B cell (primary cell): Measurements from ENCODE around the gene CTR9. TPM values are rescaled to one million over a fixed set of nuclear protein-coding genes. Genes with fewer than 3 reads are reported as not detected.

Source experiments
- ATAC-seq: fragments of 200-7000 bp; cut with Tn5 transposase; one replicate; pipeline ENCODE4 v1.10.0; 2021; ENCODE audit warnings: low read depth, mild to moderate bottlenecking, moderate number of reproducible peaks, moderate library complexity
- CTCF ChIA-PET: fragments of 350-600 bp; sonication (Branson Sonifier 250); formaldehyde crosslinking; loops from one replicate; lab custom pipeline; 2021; ENCODE audit warnings: antibody characterized with exemption, inconsistent platforms; lab: Charles Lee
- POLR2A ChIA-PET: fragments of 350-600 bp; sonication (Branson Sonifier 250); formaldehyde crosslinking; loops from one replicate; lab custom pipeline; 2021; ENCODE audit warnings: antibody characterized with exemption; lab: Charles Lee
- DNase-seq: peaks from one replicate; pipeline ENCODE4 v3.0.0; 2013
- H2AFZ ChIP-seq: 2 replicates; pipeline ENCODE4 v1.6.1; 2012; ENCODE audit warnings: mild to moderate bottlenecking, low read depth, low read length; ENCODE audit not compliant: insufficient read depth, poor library complexity, severe bottlenecking
- H3K27ac ChIP-seq, 2 donors: 1 replicate in 1 of 2; 2 replicates in 1 of 2; pipeline ENCODE4 v1.5.1; 2012 to 2013; ENCODE audit warnings: low read length in 2 of 2, mild to moderate bottlenecking in 2 of 2, moderate library complexity in 1 of 2
- H3K27me3 ChIP-seq, 4 experiments: fragments of 200-600 bp in 1 of 4; sonication (generic) in 1 of 4; replicated peaks in 1 of 4; 1 replicate in 2 of 4; 2 replicates in 2 of 4; pipeline versions ENCODE4 v1.6.1 to v1.7.0; 2013 to 2016; ENCODE audit warnings: low read length in 3 of 4, mild to moderate bottlenecking in 2 of 4, mixed read lengths in 1 of 4, moderate library complexity in 1 of 4; ENCODE audit not compliant: insufficient read depth in 4 of 4, control insufficient read depth in 3 of 4; ENCODE audit errors: control extremely low read depth in 1 of 4
- H3K36me3 ChIP-seq, 2 experiments: replicated peaks in 1 of 2; 1 replicate in 1 of 2; 2 replicates in 1 of 2; pipeline versions ENCODE4 v1.6.1 to v1.7.1; 2013; ENCODE audit warnings: low read length in 1 of 2; ENCODE audit not compliant: insufficient read depth in 2 of 2, control insufficient read depth in 1 of 2; ENCODE audit errors: control extremely low read depth in 1 of 2, extremely low read depth in 1 of 2
- H3K4me1 ChIP-seq, 2 donors: fragments of 200-600 bp in 1 of 2; sonication (generic) in 1 of 2; 1 replicate in 1 of 2; 2 replicates in 1 of 2; pipeline versions ENCODE4 v1.5.1 to v1.6.1; 2013 to 2017; ENCODE audit warnings: low read length in 2 of 2; ENCODE audit not compliant: control insufficient read depth in 2 of 2, insufficient read depth in 2 of 2
- H3K4me2 ChIP-seq: replicated peaks from 2 replicates; pipeline ENCODE3; 2012; ENCODE audit warnings: mild to moderate bottlenecking, low read depth, low read length; ENCODE audit not compliant: poor library complexity, severe bottlenecking
- H3K4me3 ChIP-seq, 5 experiments: fragments of 200-600 bp in 1 of 5; sonication (generic) in 1 of 5; 1 replicate in 3 of 5; 2 replicates in 2 of 5; pipeline versions ENCODE4 v1.5.1 to v1.7.0; 2011 to 2016; ENCODE audit warnings: low read length in 4 of 5, mild to moderate bottlenecking in 4 of 5, low read depth in 2 of 5, control low read depth in 1 of 5, moderate library complexity in 1 of 5; ENCODE audit not compliant: insufficient read depth in 1 of 5; ENCODE audit errors: control extremely low read depth in 1 of 5, extremely low read depth in 1 of 5
- H3K79me2 ChIP-seq: fragments of 200-600 bp; sonication (generic); one replicate; pipeline ENCODE4 v1.6.0; 2016; ENCODE audit warnings: low read length; ENCODE audit not compliant: control insufficient read depth, insufficient read depth
- H3K9ac ChIP-seq: fragments of 200-600 bp; sonication (generic); 2 replicates; pipeline ENCODE4 v1.6.1; 2017; ENCODE audit warnings: mild to moderate bottlenecking, low read length, moderate library complexity
- H3K9me3 ChIP-seq, 3 donors: one replicate each; pipeline versions ENCODE4 v1.6.1 to v1.7.1; 2013; ENCODE audit warnings: low read length in 2 of 3; ENCODE audit not compliant: control insufficient read depth in 2 of 3, insufficient read depth in 1 of 3; ENCODE audit errors: control extremely low read depth in 1 of 3
- H4K20me1 ChIP-seq: 2 replicates; pipeline ENCODE4 v1.6.0; 2012; ENCODE audit warnings: mild to moderate bottlenecking, low read length; ENCODE audit not compliant: insufficient read depth, control insufficient read depth, poor library complexity, severe bottlenecking
- H3K27ac Mint-ChIP-seq: one replicate; pipeline ENCODE4 v1.8.0; 2021; ENCODE audit warnings: mixed read lengths
- H3K27me3 Mint-ChIP-seq: one replicate; pipeline ENCODE4 v1.8.0; 2021; ENCODE audit warnings: mixed read lengths
- H3K4me1 Mint-ChIP-seq: one replicate; pipeline ENCODE4 v1.8.0; 2021; ENCODE audit warnings: mixed read lengths
- H3K4me3 Mint-ChIP-seq: one replicate; pipeline ENCODE4 v1.8.0; 2021; ENCODE audit warnings: mixed read lengths
- H3K9me3 Mint-ChIP-seq: one replicate; pipeline ENCODE4 v1.8.0; 2022; ENCODE audit warnings: mixed read lengths; ENCODE audit not compliant: insufficient read depth
- EZH2 ChIP-seq: IDR thresholded peaks from 2 replicates; pipeline ENCODE4 v1.6.1; 2012; ENCODE audit warnings: borderline replicate concordance, low read depth, mild to moderate bottlenecking, moderate library complexity, low read length; ENCODE audit not compliant: insufficient read depth, poor library complexity, severe bottlenecking
- WGBS: methylation state at CpG from one replicate; pipeline ENCODE4 v1.1.5; 2013; ENCODE audit warnings: missing lambda C conversion rate; ENCODE audit not compliant: insufficient coverage; 5-methylcytosine and 5-hydroxymethylcytosine counted together
- intact Hi-C: fragments of 100-400 bp; cut with micrococcal nuclease; formaldehyde crosslinking; loops from one replicate; pipeline ENCODE4 v1.10.0; 2022
- polyA plus RNA-seq: library from polyadenylated mRNA; depleted of rRNA; stranded (reverse); fragments of >200 nt; gene quantifications from 2 replicates; pipeline ENCODE4 v1.2.3, GENCODE V29; 2012
- total RNA-seq, 2 donors: library from RNA; stranded (reverse); fragments of 120-200 nt in 1 of 2; gene quantifications; 1 replicate in 1 of 2; 2 replicates in 1 of 2; pipeline versions ENCODE4 v1.2.3 to v1.2.4, GENCODE V29; 2013 to 2022
- TF ChIP-seq, protein P1 (sequence below): fragments of 200-600 bp; IDR thresholded peaks from one replicate; pipeline ENCODE4 v1.8.0; 2022; ENCODE audit warnings: antibody characterized with exemption, mild to moderate bottlenecking

CTR9 gene
- total and polyA plus RNA-seq, 2 donors (not counting 1 experiment from before 2014, with no cell fraction given): 9.0 to 46.7 TPM

DNA sequence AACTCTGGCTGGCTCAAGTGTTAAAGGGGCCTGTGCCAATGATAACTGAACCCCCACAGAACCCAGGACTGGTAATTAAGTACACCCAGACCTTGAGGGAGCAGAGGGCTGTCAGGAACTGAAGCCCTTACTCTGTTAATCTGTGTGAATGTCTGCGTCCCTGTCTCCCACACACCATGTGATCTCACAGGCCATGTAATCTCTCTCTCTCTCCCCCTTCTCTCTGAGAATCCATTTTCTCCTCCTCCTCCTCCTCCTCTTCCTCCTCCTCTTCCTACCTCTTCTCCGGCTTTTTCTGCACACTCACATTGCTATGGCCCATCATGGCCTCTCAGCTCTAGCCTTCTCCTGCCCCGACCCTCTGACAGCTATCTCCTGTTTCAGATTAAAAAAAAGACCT is 42.9 kb upstream of the CTR9 start:
- Histone ChIP-seq H3K9me3 (no peaks in the 10 kb centered on the region), H4K20me1 (no peaks in the 10 kb centered on the region), H3K27ac (no peak overlapping the region), H3K4me1 (no peaks in the 10 kb centered on the region), H3K36me3 (no peaks in the 10 kb centered on the region), H3K4me3 (no peak overlapping the region), H2AFZ (no peak overlapping the region), H3K9ac (no peak overlapping the region), H3K79me2 (no peaks in the 10 kb centered on the region), H3K27me3 (peaks cover 0 to 7% (median 0%) of the 10 kb centered on the region in 4 experiments), H3K4me2 (no peak overlapping the region)
- Mint-ChIP-seq H3K27me3 (no peaks in the 10 kb centered on the region), H3K4me3 (no peak overlapping the region), H3K27ac (no peak overlapping the region), H3K9me3 (no peaks in the 10 kb centered on the region), H3K4me1 (no peaks in the 10 kb centered on the region)
- POLR2A ChIA-PET: no interaction called here
- WGBS: 100% methylated on average over 2 of the region's 3 CpGs
- ATAC-seq (no peak), DNase-seq (no peak)
- intact Hi-C loops: no loop called here
- CTCF ChIA-PET: interaction anchor here (0.9 to 3.6 kb wide), 3 partner anchors 17 to 295 kb away, joined by 3 to 8 read pairs (median 6); partner anchors contain the start of gene RNF141
- TF ChIP-seq, protein P1, sequence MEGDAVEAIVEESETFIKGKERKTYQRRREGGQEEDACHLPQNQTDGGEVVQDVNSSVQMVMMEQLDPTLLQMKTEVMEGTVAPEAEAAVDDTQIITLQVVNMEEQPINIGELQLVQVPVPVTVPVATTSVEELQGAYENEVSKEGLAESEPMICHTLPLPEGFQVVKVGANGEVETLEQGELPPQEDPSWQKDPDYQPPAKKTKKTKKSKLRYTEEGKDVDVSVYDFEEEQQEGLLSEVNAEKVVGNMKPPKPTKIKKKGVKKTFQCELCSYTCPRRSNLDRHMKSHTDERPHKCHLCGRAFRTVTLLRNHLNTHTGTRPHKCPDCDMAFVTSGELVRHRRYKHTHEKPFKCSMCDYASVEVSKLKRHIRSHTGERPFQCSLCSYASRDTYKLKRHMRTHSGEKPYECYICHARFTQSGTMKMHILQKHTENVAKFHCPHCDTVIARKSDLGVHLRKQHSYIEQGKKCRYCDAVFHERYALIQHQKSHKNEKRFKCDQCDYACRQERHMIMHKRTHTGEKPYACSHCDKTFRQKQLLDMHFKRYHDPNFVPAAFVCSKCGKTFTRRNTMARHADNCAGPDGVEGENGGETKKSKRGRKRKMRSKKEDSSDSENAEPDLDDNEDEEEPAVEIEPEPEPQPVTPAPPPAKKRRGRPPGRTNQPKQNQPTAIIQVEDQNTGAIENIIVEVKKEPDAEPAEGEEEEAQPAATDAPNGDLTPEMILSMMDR: no peak
- TF ChIP-seq EZH2: no peak

DNA sequence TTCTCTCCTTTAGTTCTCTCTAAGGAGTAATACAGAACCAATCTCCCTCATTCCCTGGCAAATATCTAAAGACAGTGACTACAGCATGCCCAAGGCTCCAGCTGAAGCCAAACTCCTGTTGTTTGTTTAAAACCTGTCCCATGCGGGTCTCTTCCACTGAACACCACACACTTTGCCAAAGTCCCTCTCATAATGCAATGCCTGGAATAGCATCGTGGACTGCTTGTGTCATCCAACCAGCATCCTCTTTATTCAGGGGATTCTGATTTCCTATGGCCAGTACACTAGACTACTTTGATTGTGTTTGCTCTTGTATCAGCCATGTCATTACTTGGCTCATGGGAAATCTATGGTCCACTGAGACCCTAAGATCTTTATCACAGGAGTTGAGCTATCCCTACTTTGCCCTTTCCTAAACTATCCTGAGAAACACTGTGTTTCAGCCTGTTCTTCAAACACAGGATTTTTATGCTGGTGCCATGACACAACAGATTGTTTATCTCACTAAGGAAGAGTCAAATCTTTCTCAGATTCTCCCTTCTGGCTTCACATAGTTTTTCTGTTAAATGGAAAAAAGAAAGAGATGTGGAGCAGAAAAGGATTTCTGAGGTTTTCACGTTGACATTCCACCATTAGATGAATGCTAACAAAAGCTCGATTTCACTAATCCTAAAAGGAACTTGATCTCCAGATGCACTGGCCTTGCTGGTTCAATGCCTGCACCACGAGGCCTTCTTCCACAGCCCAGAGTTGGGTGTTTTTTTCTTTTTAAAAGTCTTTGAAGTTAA is 41.6 kb upstream of the CTR9 start:
- peaks cover 0 to 7% (median 0%) of the 10 kb centered on the region in 4 experiments for H3K27me3 ChIP-seq
- DNase-seq (no peak), ATAC-seq (no peak)
- H3K79me2 ChIP-seq: no peaks in the 10 kb centered on the region
- H3K27ac ChIP-seq: no peak overlapping the region
- H3K9ac ChIP-seq: no peak overlapping the region
- H4K20me1 ChIP-seq: no peaks in the 10 kb centered on the region
- H3K9me3 ChIP-seq: no peaks in the 10 kb centered on the region
- no peak overlapping the region for H3K27ac Mint-ChIP-seq
- H3K4me1 Mint-ChIP-seq: no peaks in the 10 kb centered on the region
- H3K4me1 ChIP-seq: no peaks in the 10 kb centered on the region
- CTCF ChIA-PET: interaction anchor here (0.6 to 3.6 kb wide), 3 partner anchors 27 to 296 kb away, joined by 4 to 8 read pairs (median 6); partner anchors contain the start of gene RNF141
- no peak overlapping the region for H3K4me3 ChIP-seq
- 81% methylated on average over 2 of the region's 5 CpGs for WGBS
- no peak overlapping the region for H3K4me3 Mint-ChIP-seq
- TF ChIP-seq EZH2: no peak
- no peak overlapping the region for H3K4me2 ChIP-seq
- no peak overlapping the region for H2AFZ ChIP-seq
- intact Hi-C loops: no loop called here
- POLR2A ChIA-PET: no interaction called here
- H3K9me3 Mint-ChIP-seq: no peaks in the 10 kb centered on the region
- no peaks in the 10 kb centered on the region for H3K36me3 ChIP-seq
- H3K27me3 Mint-ChIP-seq: no peaks in the 10 kb centered on the region
